ENCODE measurements around the gene NOL12.

GRCh38 chr22:37677493-37677974 is 8.6 kb upstream of the NOL12 start:
- TF ChIP-seq, protein P1, sequence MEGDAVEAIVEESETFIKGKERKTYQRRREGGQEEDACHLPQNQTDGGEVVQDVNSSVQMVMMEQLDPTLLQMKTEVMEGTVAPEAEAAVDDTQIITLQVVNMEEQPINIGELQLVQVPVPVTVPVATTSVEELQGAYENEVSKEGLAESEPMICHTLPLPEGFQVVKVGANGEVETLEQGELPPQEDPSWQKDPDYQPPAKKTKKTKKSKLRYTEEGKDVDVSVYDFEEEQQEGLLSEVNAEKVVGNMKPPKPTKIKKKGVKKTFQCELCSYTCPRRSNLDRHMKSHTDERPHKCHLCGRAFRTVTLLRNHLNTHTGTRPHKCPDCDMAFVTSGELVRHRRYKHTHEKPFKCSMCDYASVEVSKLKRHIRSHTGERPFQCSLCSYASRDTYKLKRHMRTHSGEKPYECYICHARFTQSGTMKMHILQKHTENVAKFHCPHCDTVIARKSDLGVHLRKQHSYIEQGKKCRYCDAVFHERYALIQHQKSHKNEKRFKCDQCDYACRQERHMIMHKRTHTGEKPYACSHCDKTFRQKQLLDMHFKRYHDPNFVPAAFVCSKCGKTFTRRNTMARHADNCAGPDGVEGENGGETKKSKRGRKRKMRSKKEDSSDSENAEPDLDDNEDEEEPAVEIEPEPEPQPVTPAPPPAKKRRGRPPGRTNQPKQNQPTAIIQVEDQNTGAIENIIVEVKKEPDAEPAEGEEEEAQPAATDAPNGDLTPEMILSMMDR (IDR thresholded peaks at IDR 0.05) = no peak
- TF ChIP-seq ZFX (IDR thresholded peaks at IDR 0.05; ENCODE audit: borderline replicate concordance) = no peak

All from 22Rv1 (cell line).